ENCODE measurements around the gene ARGFX.
"Not testable (repeated sequence)": the region's sequence is repeated elsewhere in the genome, so short reads cannot be mapped to it uniquely, and the experiment has no call there.

ARGFX gene

DNA sequence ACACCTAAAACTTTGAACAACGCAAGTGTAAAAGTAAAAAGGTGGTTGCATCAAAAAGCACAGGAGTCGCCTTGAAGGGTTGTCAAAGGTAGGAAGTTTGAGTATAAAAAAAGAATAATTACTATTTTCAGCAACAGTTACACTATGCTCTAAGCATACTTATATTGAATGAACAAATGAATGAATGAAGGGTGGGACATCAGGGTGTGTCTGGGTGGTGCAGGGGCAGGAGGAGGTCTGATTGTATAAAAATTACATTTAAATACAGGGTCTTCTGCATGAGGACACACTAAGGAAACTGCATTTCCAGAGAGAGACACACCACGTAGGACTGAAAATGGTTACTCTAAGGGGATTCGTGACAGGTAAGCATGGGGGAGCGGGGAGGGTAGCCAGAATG is at the start of gene ARGFX:
Gene ARGFX (plus strand): TSS at position 301 of the 400 bp plus-strand sequence. CDS start 2,765 bp downstream, outside the sequence.
- DNase-seq, result no peak

DNA sequence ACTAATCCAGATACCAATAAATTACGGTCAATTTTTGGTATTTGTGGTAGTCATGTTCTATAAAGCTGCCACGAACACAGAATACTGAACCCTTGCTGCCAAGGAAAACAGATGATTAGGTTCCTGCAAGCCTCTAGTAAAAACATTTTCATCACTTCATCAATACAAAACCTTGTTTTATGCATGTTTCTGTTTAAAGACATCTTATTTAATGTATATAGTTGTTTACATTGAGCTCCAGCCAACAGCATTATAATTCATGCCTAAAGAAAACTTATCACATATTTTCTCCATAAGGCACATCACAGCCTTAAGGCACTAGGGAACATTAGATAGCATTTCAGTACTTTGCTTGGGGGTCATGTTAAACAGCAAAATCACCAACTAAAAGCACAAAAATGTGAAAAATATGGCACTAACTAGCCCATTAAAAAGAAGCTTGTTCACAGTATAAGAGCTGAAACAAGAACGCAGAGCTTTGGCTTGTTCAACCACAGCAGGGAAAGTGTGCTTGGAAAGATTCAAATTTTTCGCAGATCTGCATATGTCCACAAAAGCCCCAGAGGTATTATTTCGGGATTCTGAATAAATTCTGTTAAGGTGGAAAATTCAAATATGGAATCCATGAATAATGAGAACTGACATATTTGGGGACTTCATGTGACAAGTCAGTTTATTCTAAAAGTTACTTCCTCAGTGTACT is 49.6 kb upstream of the ARGFX start:
- DNase-seq, result no peak

- no peak for DNase-seq
These were observed 47.2 kb upstream of the ARGFX start for GRCh38 chr3:121520510-121520909.

DNA sequence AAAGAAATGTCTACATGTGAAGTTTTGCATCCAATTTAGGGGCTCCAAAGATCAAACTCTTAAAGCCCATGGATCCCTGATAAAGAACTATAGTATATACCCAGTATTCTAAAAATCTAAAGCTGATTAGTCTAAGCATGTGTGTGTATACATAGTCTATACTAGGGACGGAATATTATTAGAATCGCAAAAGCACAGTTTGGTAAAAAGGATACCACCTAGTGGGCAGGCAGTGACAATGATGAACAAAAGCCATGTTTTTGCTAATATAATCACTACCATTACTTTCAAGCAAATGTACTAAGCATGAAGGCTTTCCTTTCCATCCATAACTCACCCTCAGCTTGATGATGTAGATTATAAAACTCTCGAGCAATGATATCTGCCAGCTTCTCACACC is 38.4 kb upstream of the ARGFX start:
- no peak for DNase-seq

- no peak for DNase-seq
These were observed 36.5 kb upstream of the ARGFX start for GRCh38 chr3:121531269-121531668.

DNA sequence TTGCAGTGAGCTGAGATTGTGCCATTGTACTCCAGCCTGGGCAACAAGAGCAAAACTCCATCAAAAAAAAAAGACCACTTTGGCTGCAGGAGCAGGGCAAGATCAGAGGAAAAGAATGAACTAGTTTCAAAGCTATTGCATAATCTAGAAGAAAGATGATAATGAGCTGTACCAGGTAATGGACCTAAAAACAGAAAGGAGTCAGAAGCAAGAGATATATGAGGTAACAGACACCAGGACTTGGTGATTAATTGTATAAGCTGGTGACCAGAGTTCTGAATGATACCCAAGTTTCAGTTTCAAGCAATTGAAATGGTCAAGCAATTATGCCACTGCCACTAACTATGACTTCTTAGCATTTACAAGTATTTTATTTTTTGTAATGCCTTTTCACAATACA is 24.8 kb upstream of the ARGFX start:
- no peak for DNase-seq

DNA sequence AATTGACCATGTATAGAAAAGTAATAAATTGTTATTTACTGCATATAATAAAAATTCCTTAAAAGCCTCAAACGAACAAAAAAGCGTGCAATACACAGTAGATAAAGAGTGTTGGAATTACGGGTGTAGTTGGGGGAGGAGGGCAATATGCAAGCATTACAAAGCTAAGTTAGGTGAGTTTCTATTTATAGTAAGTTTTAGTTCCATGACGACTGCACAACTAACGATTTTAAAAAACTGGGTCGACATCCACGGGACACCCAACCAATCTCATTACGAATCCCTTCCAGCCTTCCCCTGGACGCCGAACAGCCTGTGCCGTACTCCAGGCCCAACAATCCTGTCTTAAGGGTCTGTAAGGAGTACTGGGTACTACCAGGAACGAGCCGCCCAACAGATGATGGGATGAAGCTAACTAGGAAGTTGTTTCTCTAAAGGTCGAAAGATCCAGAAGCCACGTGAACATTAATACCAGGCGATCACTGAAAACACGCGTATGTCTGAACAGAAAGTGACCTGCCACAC is 22.6 kb upstream of the ARGFX start:
- no peak for DNase-seq

GRCh38 chr3:121545574-121546455 is 21.9 kb upstream of the ARGFX start, which contains the start of gene POLQ:
POLQ (minus strand) TSS chr3:121545988; CDS start chr3:121545877, 111 bp downstream.
- DNase-seq, result peak; percentile 77

DNA sequence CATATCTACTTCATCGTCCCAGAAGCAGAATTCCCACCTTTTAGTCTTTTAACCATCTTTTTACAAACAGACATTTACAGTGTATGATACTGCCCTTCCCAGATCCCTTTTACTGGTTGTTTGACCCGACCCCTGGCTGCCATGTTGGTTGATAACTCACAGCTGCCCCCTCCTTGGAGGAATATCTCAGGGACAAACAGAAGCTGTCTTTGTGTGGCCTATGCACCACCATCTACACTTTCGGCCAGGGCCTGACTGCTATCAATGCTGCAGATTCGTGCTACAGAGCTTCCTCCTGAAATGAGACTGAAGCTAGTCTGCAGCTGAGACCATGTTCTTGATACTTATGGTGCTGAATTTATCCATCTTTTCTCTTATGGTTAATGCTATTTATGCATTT is 15.4 kb upstream of the ARGFX start:
- no peak for DNase-seq

GRCh38 chr3:121552797-121553196 is 15.0 kb upstream of the ARGFX start:
- no peak for DNase-seq

DNA sequence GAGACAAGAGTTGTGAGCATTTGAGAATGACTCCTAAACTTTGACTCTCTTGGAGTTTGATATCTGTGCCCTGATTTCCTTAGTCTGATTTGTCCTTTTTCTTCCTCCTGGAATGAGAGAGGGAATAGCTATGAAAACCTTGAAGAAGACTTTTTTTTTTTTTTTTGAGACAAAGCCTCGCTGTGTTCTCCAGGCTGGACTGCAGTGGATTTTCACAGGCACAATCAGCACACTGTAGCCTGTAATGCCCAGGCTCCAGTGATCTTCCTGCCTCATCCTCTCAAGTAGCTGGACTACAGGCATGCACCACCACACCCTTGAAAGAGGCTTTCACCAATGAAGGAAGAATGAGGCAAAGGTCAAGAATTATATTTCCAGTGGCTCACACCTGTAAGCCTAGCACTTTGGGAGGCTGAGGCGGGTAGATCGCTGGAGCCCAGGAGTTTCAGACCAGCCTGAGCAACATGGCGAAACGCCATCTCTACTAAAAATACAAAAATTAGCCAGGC is 10.3 kb upstream of the ARGFX start:
- no peak for DNase-seq

- DNase-seq, result no peak
These were observed 5.6 kb upstream of the ARGFX start for GRCh38 chr3:121562148-121562547.

DNA sequence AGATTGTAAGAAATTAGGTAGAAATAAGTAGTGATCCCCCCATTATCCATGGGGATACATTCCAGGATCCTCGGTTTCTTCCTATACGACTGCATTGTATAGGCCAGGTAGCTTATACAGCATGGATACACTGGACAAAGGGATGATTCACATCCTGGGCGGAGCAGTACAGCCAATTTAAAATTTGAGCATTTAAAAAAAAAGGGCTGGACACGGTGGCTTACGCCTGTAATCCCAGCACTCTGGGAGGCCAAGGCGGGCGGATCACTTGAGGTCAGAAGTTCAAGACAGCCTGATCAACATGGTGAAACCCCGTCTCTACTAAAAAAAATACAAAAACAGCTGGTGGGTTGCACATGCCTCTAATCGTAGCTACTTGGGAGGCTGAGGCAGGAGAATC is 976 bp upstream of the ARGFX start:
- DNase-seq, result no peak

- no peak for DNase-seq
These were observed 6.7 kb downstream of the ARGFX start for GRCh38 chr3:121574449-121574848.

DNA sequence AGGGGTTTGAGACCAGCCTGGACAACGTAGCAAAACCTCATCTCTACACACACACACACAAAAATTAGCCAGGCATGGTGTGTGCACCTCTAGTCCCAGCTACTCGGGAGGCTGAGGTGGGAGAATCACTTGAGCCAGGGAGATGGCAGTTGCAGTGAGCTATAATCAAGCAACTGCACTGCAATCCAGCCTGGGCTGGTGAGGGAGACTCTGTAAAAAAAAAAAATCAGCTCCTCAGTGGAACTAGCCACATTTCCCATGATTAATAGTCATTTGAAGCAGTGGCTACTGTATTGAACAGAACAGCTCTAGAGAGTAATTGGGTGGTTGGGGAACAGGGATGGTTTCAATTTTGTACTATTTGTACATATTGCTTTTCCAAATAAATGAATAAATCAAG is 13.9 kb downstream of the ARGFX start:
- no peak for DNase-seq

DNA sequence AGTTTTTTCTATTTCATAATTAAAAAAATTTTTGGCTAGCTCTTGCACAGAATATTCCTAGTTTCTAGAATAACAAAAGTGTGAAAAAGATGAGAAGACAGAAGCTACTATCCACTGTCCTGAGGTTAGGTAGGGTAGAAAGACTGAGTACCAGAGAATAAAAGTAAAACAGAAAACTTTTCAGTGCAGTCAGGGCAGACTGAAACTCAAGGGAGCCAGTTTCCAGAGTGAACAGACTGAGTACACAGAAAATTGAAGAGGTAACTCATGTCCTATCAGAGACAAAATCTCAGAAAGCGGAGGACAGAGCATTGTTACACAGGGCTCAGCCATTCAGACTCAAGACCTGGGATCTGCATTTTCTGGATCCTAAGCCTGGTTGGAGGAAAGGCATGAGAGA is 16.7 kb downstream of the ARGFX start:
- DNase-seq, result no peak

DNA sequence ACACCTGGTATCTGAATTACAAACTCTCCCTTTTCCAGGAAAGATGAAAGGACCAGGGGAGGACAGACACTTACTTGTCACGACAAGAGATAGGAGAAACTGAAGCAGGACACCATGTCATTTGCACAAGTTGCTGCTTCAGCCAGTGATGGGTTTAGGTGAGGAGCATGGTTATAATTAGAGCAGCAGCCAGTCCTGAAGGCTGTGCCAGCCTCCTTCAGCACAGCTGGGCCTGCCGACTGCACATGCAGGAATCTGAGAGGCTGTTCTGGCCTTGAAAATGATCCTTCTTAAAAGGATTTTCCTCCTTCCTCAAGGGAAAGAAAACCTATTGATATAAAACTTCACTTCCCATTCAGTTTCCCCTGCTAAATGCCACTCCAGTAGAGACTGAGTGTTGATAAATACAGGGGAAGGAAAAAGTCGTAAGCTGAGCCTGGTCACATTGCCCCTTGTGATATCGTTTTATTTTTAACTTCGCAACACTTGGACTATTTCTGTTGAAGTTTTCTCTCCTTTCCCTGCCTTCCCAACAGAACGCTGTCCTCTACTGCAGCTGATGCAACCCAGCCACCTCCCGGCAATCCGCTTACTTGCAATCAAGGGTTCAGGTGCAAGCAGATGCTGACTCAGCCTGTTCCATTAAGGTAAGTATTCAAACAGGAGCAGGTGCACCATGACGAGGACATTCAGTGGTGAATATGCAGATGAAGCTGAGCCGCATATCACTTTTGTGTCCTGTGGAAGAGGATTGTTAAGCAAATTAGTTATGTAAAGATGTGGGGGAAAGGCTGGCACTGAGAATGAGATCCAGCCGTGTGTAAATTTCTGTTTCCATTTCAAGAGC is 25.3 kb downstream of the ARGFX start, which contains the start of gene FBXO40:
Gene FBXO40 (plus strand): TSS at position 524 of the 847 bp plus-strand sequence. CDS start 27,197 bp downstream, outside the sequence.
- no peak for DNase-seq

DNA sequence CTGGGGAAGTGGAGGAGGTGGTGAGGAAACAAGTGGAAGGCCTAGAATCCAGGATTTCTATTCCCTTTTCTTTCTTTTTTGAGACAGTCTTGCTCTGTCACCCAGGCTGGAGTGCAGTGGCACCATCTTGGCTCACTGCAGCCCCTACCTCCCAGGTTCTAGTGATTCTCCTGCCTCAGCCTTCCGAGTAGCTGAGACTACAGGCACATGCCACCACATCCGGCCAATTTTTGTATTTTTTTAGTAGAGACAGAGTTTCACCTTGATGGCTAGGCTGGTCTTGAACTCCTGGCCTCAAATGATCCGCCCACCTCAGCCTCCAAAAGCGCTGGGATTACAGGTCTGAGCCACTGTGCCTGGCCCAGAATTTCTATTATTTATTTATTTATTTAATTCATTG is 26.1 kb downstream of the ARGFX start:
- DNase-seq, result not testable (repeated sequence)

GRCh38 chr3:121594850-121595249 is 27.1 kb downstream of the ARGFX start:
- no peak for DNase-seq

- DNase-seq, result no peak
These were observed 28.1 kb downstream of the ARGFX start for GRCh38 chr3:121595765-121596406.

- no peak for DNase-seq
These were observed 30.8 kb downstream of the ARGFX start for GRCh38 chr3:121598564-121598963.

- not testable (repeated sequence) for DNase-seq
These were observed 32.2 kb downstream of the ARGFX start for GRCh38 chr3:121599900-121600299.

Data from activated CD4-positive, alpha-beta T cell treated with anti-CD3 and anti-CD28 coated beads for 1 hour (primary cell).